GM12872 (cell line): Measurements from ENCODE around the gene SLC25A21.

Experiments used
- TF ChIP-seq, protein P1 (sequence below): IDR thresholded peaks from 3 replicates; pipeline ENCODE4 v1.5.1; 2011; ENCODE audit warnings: low read depth, mild to moderate bottlenecking, low read length, moderate library complexity; ENCODE audit not compliant: insufficient read depth

The SLC25A21 gene

GRCh38 chr14:37035401-37035800 is 137.0 kb downstream of the SLC25A21 start:
- TF ChIP-seq, protein P1, sequence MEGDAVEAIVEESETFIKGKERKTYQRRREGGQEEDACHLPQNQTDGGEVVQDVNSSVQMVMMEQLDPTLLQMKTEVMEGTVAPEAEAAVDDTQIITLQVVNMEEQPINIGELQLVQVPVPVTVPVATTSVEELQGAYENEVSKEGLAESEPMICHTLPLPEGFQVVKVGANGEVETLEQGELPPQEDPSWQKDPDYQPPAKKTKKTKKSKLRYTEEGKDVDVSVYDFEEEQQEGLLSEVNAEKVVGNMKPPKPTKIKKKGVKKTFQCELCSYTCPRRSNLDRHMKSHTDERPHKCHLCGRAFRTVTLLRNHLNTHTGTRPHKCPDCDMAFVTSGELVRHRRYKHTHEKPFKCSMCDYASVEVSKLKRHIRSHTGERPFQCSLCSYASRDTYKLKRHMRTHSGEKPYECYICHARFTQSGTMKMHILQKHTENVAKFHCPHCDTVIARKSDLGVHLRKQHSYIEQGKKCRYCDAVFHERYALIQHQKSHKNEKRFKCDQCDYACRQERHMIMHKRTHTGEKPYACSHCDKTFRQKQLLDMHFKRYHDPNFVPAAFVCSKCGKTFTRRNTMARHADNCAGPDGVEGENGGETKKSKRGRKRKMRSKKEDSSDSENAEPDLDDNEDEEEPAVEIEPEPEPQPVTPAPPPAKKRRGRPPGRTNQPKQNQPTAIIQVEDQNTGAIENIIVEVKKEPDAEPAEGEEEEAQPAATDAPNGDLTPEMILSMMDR = no peak

DNA sequence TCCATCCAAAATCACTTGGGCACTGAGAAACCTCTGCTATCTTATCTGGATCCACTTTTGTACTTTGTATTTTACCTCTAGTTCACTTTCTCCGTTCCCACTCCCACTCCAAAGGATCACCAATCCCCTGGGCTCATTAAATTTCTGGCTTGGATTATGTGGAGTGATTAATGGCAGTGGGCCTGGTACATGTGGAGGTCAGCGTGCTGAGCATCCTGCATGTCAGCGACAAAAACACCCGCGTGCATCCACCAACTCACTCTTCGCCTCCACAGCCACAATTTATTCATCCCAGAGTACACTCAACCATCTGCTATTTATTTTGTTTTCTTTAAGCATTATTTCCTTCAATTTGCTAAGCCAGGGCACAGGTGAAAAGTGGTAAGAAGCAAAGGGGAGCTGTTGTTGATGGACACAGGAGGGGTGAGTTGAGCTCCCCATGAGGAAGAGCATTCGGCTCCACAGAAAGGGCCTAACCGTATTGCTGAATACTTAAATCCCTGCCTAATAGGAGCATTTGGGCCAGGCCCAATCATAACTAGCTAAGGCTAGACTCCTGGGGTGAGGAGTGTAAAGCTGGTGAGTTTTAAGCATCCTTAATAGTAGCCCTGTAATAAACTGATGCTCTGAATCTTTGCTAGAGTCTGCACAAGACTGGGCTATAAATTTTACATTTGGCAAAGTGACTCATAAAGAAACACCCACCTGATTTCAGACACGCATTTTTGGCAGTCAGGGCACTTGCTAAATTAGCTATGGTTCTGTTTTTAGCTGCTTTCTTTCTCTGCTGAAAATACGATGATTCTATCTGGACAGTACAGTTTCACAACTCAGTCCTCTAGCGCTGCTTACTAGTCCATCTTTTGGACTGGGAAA is 137.8 kb downstream of the SLC25A21 start:
- TF ChIP-seq, protein P1 = no peak

DNA sequence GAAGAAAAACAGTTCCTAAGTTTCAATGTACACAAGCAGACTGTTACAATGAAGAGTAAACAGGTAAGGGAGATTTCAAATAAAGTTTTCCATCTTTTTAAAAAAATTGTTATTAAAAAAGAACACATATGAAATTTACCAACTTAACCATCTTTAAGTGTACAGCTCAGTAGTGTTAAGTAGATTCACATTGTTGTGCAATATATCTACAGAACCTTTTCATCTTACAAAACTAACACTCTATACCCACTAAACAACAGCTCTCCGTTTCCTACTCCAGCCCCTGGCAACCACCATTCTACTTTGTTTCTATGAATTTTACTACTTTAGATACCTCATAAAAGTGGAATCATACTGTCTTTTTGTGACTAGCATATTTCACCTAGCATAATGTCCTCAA is 139.5 kb downstream of the SLC25A21 start:
- TF ChIP-seq, protein P1 = no peak

- TF ChIP-seq, protein P1 = no peak
These were observed 145.1 kb downstream of the SLC25A21 start for GRCh38 chr14:37027188-37027824.

GRCh38 chr14:37023875-37024565 is 148.4 kb downstream of the SLC25A21 start:
- TF ChIP-seq, protein P1 = no peak

DNA sequence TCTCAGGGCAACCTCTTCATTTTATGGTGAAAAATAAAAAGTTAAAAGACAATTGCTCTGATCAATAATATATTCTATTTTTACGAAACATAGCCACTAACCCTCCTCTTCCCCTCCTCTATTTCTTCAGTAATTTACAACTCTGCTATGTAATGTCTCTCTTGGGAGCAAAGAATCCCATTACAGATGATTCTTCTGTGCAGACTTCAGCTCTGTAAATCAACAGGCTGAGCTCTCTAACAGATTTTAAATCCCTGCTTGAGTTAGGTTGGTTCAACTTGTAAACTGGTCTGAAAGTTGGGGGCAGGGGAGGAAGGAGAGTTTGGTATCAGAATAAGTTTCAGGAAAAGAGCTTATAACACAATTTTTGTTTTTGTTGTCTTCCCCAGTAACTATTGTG is 151.0 kb downstream of the SLC25A21 start:
- TF ChIP-seq, protein P1 = no peak

GRCh38 chr14:37019488-37019887 is 152.9 kb downstream of the SLC25A21 start:
- TF ChIP-seq, protein P1 = no peak
